Measurements from ENCODE around the gene PEX16.

GRCh38 chr11:45894555-45895247 is 23.0 kb downstream of the PEX16 start:
- TF ChIP-seq POLR2AphosphoS5 (IDR thresholded peaks at IDR 0.05) (no peak), CTCF (IDR thresholded peaks at IDR 0.05) (no peak)

Data from stomach (tissue), 4 donors.